HG03457 (cell line): ENCODE measurements around the gene ABCC1.
A peak's percentile ranks its signal among the peaks of the same experiment; 100 is the strongest.

Experiments
- ATAC-seq: cut with Tn5 transposase; IDR thresholded peaks from one replicate; pipeline ENCODE4 v1.9.1; 2021; ENCODE audit warnings: moderate number of reproducible peaks; ENCODE audit not compliant: unreplicated experiment

Gene ABCC1

GRCh38 chr16:15988268-15989013 is 39.0 kb downstream of the ABCC1 start:
- ATAC-seq = no peak

GRCh38 chr16:15990902-15991301 is 41.5 kb downstream of the ABCC1 start:
- ATAC-seq = no peak

- no peak for ATAC-seq
Measured at GRCh38 chr16:15993128-15993527, 43.7 kb downstream of the ABCC1 start.

GRCh38 chr16:15993541-15993940 is 44.1 kb downstream of the ABCC1 start:
- no peak for ATAC-seq

GRCh38 chr16:15993946-15994665 is 44.7 kb downstream of the ABCC1 start:
- ATAC-seq = no peak

- ATAC-seq = no peak
Measured at GRCh38 chr16:15996432-15997109, 47.2 kb downstream of the ABCC1 start.

- ATAC-seq = no peak
Measured at GRCh38 chr16:16000685-16001084, 51.3 kb downstream of the ABCC1 start.

GRCh38 chr16:16001596-16002255 is 52.3 kb downstream of the ABCC1 start:
- no peak for ATAC-seq

GRCh38 chr16:16003719-16004313 is 54.4 kb downstream of the ABCC1 start:
- no peak for ATAC-seq

- no peak for ATAC-seq
Measured at GRCh38 chr16:16004314-16004749, 54.9 kb downstream of the ABCC1 start.

- ATAC-seq = no peak
Measured at GRCh38 chr16:16005721-16006120, 56.3 kb downstream of the ABCC1 start.

- no peak for ATAC-seq
Measured at GRCh38 chr16:16006650-16007049, 57.2 kb downstream of the ABCC1 start.

GRCh38 chr16:16007743-16008111 is 58.3 kb downstream of the ABCC1 start:
- ATAC-seq = peak; percentile 44

GRCh38 chr16:16008666-16009065 is 59.2 kb downstream of the ABCC1 start:
- no peak for ATAC-seq

- ATAC-seq = no peak
Measured at GRCh38 chr16:16009401-16009800, 60.0 kb downstream of the ABCC1 start.

GRCh38 chr16:16010194-16010593 is 60.8 kb downstream of the ABCC1 start:
- ATAC-seq = no peak

- no peak for ATAC-seq
Measured at GRCh38 chr16:16012144-16012543, 62.7 kb downstream of the ABCC1 start.

GRCh38 chr16:16013812-16014211 is 64.4 kb downstream of the ABCC1 start:
- no peak for ATAC-seq

- ATAC-seq = no peak
Measured at GRCh38 chr16:16014329-16015224, 65.2 kb downstream of the ABCC1 start.

GRCh38 chr16:16015849-16016248 is 66.4 kb downstream of the ABCC1 start:
- ATAC-seq = no peak
